HG03565 (cell line): Measurements from ENCODE around the gene KMT2C.
"Not testable (repeated sequence)": the region's sequence is repeated elsewhere in the genome, so short reads cannot be mapped to it uniquely, and the experiment has no call there.

Source experiments
- ATAC-seq: cut with Tn5 transposase; IDR thresholded peaks from one replicate; pipeline ENCODE4 v1.9.1; 2021; ENCODE audit warnings: mild to moderate bottlenecking, moderate library complexity; ENCODE audit not compliant: unreplicated experiment

KMT2C gene

DNA sequence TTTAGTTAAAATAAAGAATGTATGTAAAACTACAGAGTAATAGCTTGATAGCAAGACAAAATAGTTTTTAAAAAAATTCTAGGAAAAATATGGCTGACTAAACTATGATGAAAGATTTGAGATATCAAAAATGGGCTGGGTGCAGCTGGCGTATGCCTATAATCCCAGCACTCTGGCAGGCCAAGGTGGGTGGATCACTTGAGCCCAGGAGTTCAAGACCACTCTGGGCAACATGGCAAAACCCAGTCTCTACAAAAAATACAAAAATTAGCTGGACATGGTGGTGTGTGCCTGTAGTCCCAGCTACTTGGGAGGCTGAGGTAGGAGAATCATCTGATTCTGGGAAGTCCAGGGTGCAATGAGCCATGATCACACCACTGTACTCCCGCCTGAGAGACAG lies 29.8 kb downstream of the KMT2C start:
- ATAC-seq, result not testable (repeated sequence)

DNA sequence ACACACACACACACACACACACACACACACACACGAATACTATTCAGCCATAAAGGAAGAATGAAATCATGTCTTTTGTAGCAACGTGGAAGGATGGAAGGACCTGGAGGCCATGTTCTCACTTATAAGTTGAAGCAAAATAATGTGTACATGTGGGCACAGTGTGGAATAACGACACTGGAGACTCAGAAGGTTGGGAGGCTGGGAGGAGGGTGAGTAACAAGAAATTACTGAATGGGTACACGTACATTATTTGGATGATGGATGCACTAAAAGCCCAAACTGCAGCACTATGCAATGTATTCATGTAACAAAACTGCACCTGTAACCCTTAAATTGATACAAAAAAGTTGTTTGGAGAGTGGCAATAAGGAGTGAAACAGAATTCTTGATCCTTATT lies 32.1 kb downstream of the KMT2C start:
- no peak for ATAC-seq

- no peak for ATAC-seq
Measured at GRCh38 chr7:152402384-152403250, 33.2 kb downstream of the KMT2C start.

- no peak for ATAC-seq
Measured at GRCh38 chr7:152399344-152399743, 36.5 kb downstream of the KMT2C start.

DNA sequence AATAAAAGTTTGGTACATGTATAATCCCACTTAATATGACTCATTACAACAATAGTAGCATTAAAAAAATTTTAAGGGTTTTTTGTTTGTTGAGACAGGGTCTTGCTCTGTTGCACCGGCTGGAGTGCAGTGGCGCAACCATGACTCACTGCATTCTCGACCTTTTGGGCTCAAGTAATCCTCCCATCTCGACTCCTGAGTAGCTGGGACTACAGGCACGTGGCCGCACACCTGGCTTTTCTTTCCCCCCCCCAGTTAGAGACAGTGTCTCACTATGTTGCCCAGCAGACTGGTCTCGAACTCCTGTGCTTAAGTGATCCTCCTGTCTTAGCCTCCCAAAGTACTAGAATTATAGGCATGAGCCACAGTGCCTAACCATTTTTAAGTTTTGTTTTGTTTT lies 40.7 kb downstream of the KMT2C start:
- no peak for ATAC-seq

DNA sequence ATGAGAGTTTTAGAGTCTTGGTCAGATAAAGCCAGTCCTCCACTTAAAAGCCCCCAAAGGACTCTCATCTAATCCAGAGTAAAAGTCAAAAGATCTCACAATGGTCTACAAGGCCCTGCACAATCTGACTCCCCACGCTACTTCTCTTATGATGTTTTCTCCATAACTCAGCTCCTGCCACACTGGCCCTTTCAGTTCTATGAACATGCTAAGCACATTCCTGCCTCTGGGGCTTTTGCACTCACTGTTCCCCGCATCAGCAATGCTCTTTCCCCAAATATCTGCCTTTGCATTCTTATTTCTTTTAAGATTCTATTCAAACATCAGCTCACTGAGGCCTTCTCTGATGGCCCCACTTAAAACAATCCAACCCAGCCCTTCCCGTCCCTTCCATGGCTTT lies 41.6 kb downstream of the KMT2C start:
- not testable (repeated sequence) for ATAC-seq

- ATAC-seq, result no peak
Measured at GRCh38 chr7:152392254-152392653, 43.5 kb downstream of the KMT2C start.

GRCh38 chr7:152386136-152386764 lies 49.6 kb downstream of the KMT2C start:
- ATAC-seq, result not testable (repeated sequence)

- not testable (repeated sequence) for ATAC-seq
Measured at GRCh38 chr7:152384235-152385200, 51.3 kb downstream of the KMT2C start.

- no peak for ATAC-seq
Measured at GRCh38 chr7:152383341-152384234, 52.2 kb downstream of the KMT2C start.

- ATAC-seq, result no peak
Measured at GRCh38 chr7:152382244-152382643, 53.6 kb downstream of the KMT2C start.

DNA sequence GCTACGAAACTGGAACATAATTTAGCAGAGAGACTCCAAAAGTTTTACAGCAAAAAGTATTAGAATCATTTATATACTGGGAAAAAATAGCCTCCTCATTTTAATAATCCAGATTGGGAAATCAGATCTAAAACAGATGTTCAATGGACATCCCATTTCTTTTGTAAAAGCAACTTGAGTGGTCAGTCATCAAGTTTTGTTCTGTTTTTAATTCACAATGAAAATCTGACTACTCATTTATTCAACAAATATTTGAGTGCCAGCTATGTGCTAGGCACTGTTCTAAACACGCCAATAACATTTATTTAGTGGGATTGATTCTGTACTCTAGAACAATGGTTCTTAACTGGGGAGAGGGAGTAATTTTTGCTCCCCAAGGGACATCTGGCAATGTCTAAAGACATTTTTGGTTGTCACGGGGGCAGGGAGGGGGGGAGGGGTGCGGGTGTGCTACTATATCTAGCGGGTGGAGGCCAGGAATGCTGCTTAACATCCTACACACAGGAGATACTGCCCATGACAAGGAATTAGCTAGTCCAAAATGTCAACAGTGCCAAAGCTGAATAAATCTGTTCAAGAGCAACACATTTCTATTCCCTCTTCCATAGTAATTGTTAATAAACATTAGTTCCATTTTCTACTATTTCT lies 54.7 kb downstream of the KMT2C start:
- not testable (repeated sequence) for ATAC-seq

GRCh38 chr7:152378497-152378896 lies 57.3 kb downstream of the KMT2C start:
- not testable (repeated sequence) for ATAC-seq

- ATAC-seq, result not testable (repeated sequence)
Measured at GRCh38 chr7:152376716-152377484, 58.9 kb downstream of the KMT2C start.

- ATAC-seq, result no peak
Measured at GRCh38 chr7:152370297-152370696, 65.5 kb downstream of the KMT2C start.

GRCh38 chr7:152369518-152369917 lies 66.3 kb downstream of the KMT2C start:
- ATAC-seq, result no peak

GRCh38 chr7:152367170-152367569 lies 68.6 kb downstream of the KMT2C start:
- ATAC-seq, result no peak

DNA sequence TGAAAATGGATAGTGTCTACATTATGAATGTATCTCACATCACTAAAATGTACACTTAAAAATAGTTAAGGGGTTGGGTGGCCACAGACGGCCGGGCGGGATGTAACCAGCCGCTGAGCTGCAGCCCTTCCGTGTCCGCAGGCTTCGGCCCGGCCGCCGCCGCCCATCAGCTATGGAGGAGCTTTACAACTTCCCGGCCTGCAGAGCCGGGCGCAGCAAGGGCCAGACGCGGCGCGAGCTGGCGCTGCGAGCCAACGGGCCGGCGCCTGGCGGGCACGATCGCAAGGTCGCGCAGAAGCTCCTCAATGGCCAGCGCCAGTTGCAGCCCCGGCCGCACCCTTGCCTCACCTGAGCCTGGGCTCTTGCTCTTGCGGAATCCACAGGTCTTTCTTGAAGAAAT lies 69.1 kb downstream of the KMT2C start:
- ATAC-seq, result no peak
